ENCODE results near the gene ADGRL3.

ADGRL3 gene

GRCh38 chr4:62117886-62118285, 917.8 kb downstream of the ADGRL3 start:
- Histone ChIP-seq H3K36me3 (ENCODE audit: low read depth) (no peaks in the 10 kb centered on the region), H3K27me3 (ENCODE audit: insufficient read depth, poor library complexity, severe bottlenecking) (peaks cover 3% of the 10 kb centered on the region), H3K27ac (ENCODE audit: poor library complexity, severe bottlenecking) (no peak overlapping the region), H3K4me1 (ENCODE audit: insufficient read depth, poor library complexity, severe bottlenecking) (no peaks in the 10 kb centered on the region), H3K9me3 (ENCODE audit: severe bottlenecking) (no peaks in the 10 kb centered on the region), H3K4me3 (ENCODE audit: severe bottlenecking) (no peak overlapping the region)
- TF ChIP-seq, protein P1, sequence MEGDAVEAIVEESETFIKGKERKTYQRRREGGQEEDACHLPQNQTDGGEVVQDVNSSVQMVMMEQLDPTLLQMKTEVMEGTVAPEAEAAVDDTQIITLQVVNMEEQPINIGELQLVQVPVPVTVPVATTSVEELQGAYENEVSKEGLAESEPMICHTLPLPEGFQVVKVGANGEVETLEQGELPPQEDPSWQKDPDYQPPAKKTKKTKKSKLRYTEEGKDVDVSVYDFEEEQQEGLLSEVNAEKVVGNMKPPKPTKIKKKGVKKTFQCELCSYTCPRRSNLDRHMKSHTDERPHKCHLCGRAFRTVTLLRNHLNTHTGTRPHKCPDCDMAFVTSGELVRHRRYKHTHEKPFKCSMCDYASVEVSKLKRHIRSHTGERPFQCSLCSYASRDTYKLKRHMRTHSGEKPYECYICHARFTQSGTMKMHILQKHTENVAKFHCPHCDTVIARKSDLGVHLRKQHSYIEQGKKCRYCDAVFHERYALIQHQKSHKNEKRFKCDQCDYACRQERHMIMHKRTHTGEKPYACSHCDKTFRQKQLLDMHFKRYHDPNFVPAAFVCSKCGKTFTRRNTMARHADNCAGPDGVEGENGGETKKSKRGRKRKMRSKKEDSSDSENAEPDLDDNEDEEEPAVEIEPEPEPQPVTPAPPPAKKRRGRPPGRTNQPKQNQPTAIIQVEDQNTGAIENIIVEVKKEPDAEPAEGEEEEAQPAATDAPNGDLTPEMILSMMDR (IDR thresholded peaks at IDR 0.05; ENCODE audit: poor library complexity, severe bottlenecking), result no peak
- no peak for ATAC-seq (ENCODE audit: low read depth)
- DNase-seq (ENCODE audit: low spot score), result no peak

DNA sequence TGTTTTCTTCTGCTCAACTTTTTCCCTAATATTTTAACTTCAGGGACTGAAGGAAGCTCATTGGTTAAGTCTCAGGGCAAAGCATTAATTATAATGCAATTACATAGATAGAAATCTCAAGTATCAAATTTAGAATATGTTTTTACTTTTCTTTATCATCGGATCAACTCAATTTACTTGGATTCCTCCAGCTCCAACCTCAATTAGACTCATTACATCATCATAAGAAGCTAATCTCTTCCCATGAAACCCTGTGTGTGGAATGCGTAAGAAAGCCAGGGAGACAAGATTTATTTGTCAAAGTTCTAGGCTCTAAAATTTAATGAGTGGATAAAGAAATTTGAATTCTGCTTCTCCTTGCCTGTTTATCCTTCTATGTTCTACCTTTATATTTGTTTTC, 918.4 kb downstream of the ADGRL3 start:
- peaks cover 3% of the 10 kb centered on the region for H3K27me3 ChIP-seq (ENCODE audit: insufficient read depth, poor library complexity, severe bottlenecking)
- no peaks in the 10 kb centered on the region for H3K4me1 ChIP-seq (ENCODE audit: insufficient read depth, poor library complexity, severe bottlenecking)
- no peak overlapping the region for H3K4me3 ChIP-seq (ENCODE audit: severe bottlenecking)
- DNase-seq (ENCODE audit: low spot score) (no peak), ATAC-seq (ENCODE audit: low read depth) (no peak)
- no peaks in the 10 kb centered on the region for H3K36me3 ChIP-seq (ENCODE audit: low read depth)
- H3K27ac ChIP-seq (ENCODE audit: poor library complexity, severe bottlenecking), result no peak overlapping the region
- TF ChIP-seq, protein P1 (IDR thresholded peaks at IDR 0.05; ENCODE audit: poor library complexity, severe bottlenecking), result no peak
- H3K9me3 ChIP-seq (ENCODE audit: severe bottlenecking), result no peaks in the 10 kb centered on the region

- Histone ChIP-seq H3K4me1 (ENCODE audit: insufficient read depth, poor library complexity, severe bottlenecking) (no peaks in the 10 kb centered on the region), H3K4me3 (ENCODE audit: severe bottlenecking) (no peak overlapping the region), H3K9me3 (ENCODE audit: severe bottlenecking) (no peaks in the 10 kb centered on the region), H3K36me3 (ENCODE audit: low read depth) (no peaks in the 10 kb centered on the region), H3K27ac (ENCODE audit: poor library complexity, severe bottlenecking) (no peak overlapping the region), H3K27me3 (ENCODE audit: insufficient read depth, poor library complexity, severe bottlenecking) (peaks cover 3% of the 10 kb centered on the region)
- ATAC-seq (ENCODE audit: low read depth) (no peak), DNase-seq (ENCODE audit: low spot score) (no peak)
- TF ChIP-seq, protein P1 (IDR thresholded peaks at IDR 0.05; ENCODE audit: poor library complexity, severe bottlenecking), result no peak
Observed at GRCh38 chr4:62119195-62119594, 919.1 kb downstream of the ADGRL3 start.

DNA sequence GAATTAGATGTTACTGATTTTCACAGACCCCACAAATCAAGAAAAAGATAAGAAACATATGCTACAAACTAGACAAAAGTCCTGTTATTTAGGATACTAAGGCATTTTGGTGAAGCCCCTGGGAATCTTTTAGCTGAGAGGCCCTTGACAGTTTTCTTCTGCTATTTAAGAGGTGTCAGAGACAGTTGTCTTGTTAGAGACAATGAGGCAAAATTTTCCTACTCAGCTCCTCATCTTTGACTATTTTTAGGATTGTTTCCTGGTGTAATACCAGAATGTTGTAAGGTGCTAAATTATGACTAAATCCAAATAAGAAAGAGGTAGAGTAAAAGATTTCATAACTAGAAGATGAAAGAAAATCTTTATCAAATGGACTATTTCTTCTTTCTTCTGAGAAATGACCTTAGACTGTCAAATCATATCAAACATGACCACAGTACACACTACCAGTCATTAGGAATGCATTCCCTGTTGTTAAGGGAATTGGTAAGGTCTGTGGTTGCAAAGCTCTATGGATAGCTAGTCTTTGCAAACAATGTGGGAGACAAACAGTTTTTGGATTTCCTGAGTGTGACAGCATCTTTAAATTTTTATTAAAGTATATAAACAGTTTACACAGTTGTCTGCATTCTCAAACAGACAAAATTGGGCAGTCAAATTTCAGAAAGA, 926.1 kb downstream of the ADGRL3 start:
- H3K4me1 ChIP-seq (ENCODE audit: insufficient read depth, poor library complexity, severe bottlenecking), result no peaks in the 10 kb centered on the region
- H3K36me3 ChIP-seq (ENCODE audit: low read depth), result no peaks in the 10 kb centered on the region
- no peak for DNase-seq (ENCODE audit: low spot score)
- no peak overlapping the region for H3K27ac ChIP-seq (ENCODE audit: poor library complexity, severe bottlenecking)
- ATAC-seq (ENCODE audit: low read depth), result no peak
- H3K27me3 ChIP-seq (ENCODE audit: insufficient read depth, poor library complexity, severe bottlenecking), result no peaks in the 10 kb centered on the region
- no peaks in the 10 kb centered on the region for H3K9me3 ChIP-seq (ENCODE audit: severe bottlenecking)
- TF ChIP-seq, protein P1 (IDR thresholded peaks at IDR 0.05; ENCODE audit: poor library complexity, severe bottlenecking), result no peak
- no peak overlapping the region for H3K4me3 ChIP-seq (ENCODE audit: severe bottlenecking)

All from RWPE2 (cell line).